ENCODE results near the gene MYLK.

Gene MYLK

GRCh38 chr3:123872621-123873020 is 11.5 kb downstream of the MYLK start:
- Histone ChIP-seq H3K4me2 (ENCODE audit: low read depth, low read length, poor library complexity, severe bottlenecking) (no peak overlapping the region), H3K36me3 (ENCODE audit: insufficient read depth, low read length) (no peaks in the 10 kb centered on the region), H3K79me2 (ENCODE audit: insufficient read depth, low read length) (no peaks in the 10 kb centered on the region), H2AFZ (ENCODE audit: low read length) (no peak overlapping the region), H4K20me1 (ENCODE audit: insufficient read depth, low read length, poor library complexity, severe bottlenecking) (no peaks in the 10 kb centered on the region), H3K4me3 (ENCODE audit: low read length, poor library complexity, severe bottlenecking) (no peak overlapping the region), H3K9ac (ENCODE audit: low read depth, low read length, poor library complexity, severe bottlenecking) (no peak overlapping the region), H3K27me3 (ENCODE audit: insufficient read depth, low read length, poor library complexity, severe bottlenecking) (no peaks in the 10 kb centered on the region), H3K9me3 (ENCODE audit: insufficient read depth, low read depth, low read length) (no peaks in the 10 kb centered on the region), H3K9me2 (replicated peaks; ENCODE audit: low read depth, low read length) (no peaks in the 10 kb centered on the region), H3K4me1 (ENCODE audit: insufficient read depth, low read length, poor library complexity, severe bottlenecking) (peaks cover 6% of the 10 kb centered on the region), H3F3A (ENCODE audit: low read depth) (no peaks in the 10 kb centered on the region)
- TF ChIP-seq CTCF (conservative IDR thresholded peaks at IDR 0.05; ENCODE audit: low read length) (no peak), EZH2phosphoT487 (IDR thresholded peaks at IDR 0.05; ENCODE audit: borderline replicate concordance) (no peak)

GRCh38 chr3:123871946-123872345 is 12.2 kb downstream of the MYLK start:
- Histone ChIP-seq H3K9me3 (ENCODE audit: insufficient read depth, low read depth, low read length) (no peaks in the 10 kb centered on the region), H3K9ac (ENCODE audit: low read depth, low read length, poor library complexity, severe bottlenecking) (no peak overlapping the region), H2AFZ (ENCODE audit: low read length) (no peak overlapping the region), H3K4me2 (ENCODE audit: low read depth, low read length, poor library complexity, severe bottlenecking) (no peak overlapping the region), H3K4me3 (ENCODE audit: low read length, poor library complexity, severe bottlenecking) (no peak overlapping the region), H3K79me2 (ENCODE audit: insufficient read depth, low read length) (no peaks in the 10 kb centered on the region), H3K4me1 (ENCODE audit: insufficient read depth, low read length, poor library complexity, severe bottlenecking) (peaks cover 6% of the 10 kb centered on the region), H3K36me3 (ENCODE audit: insufficient read depth, low read length) (no peaks in the 10 kb centered on the region), H3K27me3 (ENCODE audit: insufficient read depth, low read length, poor library complexity, severe bottlenecking) (no peaks in the 10 kb centered on the region), H4K20me1 (ENCODE audit: insufficient read depth, low read length, poor library complexity, severe bottlenecking) (no peaks in the 10 kb centered on the region), H3K9me2 (replicated peaks; ENCODE audit: low read depth, low read length) (no peaks in the 10 kb centered on the region), H3F3A (ENCODE audit: low read depth) (no peaks in the 10 kb centered on the region)
- TF ChIP-seq EZH2phosphoT487 (IDR thresholded peaks at IDR 0.05; ENCODE audit: borderline replicate concordance): no peak
- no peak for TF ChIP-seq CTCF (conservative IDR thresholded peaks at IDR 0.05; ENCODE audit: low read length)

GRCh38 chr3:123870033-123870432 is 14.1 kb downstream of the MYLK start:
- no peak overlapping the region for H2AFZ ChIP-seq (ENCODE audit: low read length)
- no peaks in the 10 kb centered on the region for H3K9me3 ChIP-seq (ENCODE audit: insufficient read depth, low read depth, low read length)
- no peaks in the 10 kb centered on the region for H3K27me3 ChIP-seq (ENCODE audit: insufficient read depth, low read length, poor library complexity, severe bottlenecking)
- no peaks in the 10 kb centered on the region for H3K9me2 ChIP-seq (replicated peaks; ENCODE audit: low read depth, low read length)
- H3K4me1 ChIP-seq (ENCODE audit: insufficient read depth, low read length, poor library complexity, severe bottlenecking): peaks cover 6% of the 10 kb centered on the region
- H3K36me3 ChIP-seq (ENCODE audit: insufficient read depth, low read length): no peaks in the 10 kb centered on the region
- H3F3A ChIP-seq (ENCODE audit: low read depth): no peaks in the 10 kb centered on the region
- no peak overlapping the region for H3K9ac ChIP-seq (ENCODE audit: low read depth, low read length, poor library complexity, severe bottlenecking)
- no peak overlapping the region for H3K4me3 ChIP-seq (ENCODE audit: low read length, poor library complexity, severe bottlenecking)
- no peak overlapping the region for H3K4me2 ChIP-seq (ENCODE audit: low read depth, low read length, poor library complexity, severe bottlenecking)
- H3K79me2 ChIP-seq (ENCODE audit: insufficient read depth, low read length): no peaks in the 10 kb centered on the region
- no peak for TF ChIP-seq CTCF (conservative IDR thresholded peaks at IDR 0.05; ENCODE audit: low read length)
- TF ChIP-seq EZH2phosphoT487 (IDR thresholded peaks at IDR 0.05; ENCODE audit: borderline replicate concordance): no peak
- no peaks in the 10 kb centered on the region for H4K20me1 ChIP-seq (ENCODE audit: insufficient read depth, low read length, poor library complexity, severe bottlenecking)

All from Loucy (cell line).